Measurements from ENCODE around the gene CELF6. TPM values are rescaled to one million over a fixed set of nuclear protein-coding genes. Genes with fewer than 3 reads are reported as not detected.

CELF6 gene
- polyA plus RNA-seq (2012; rRNA removed), result 0.20 and 0.29 TPM in 2 replicates
- polyA plus RNA-seq (2012; cell fraction: cytosol; rRNA removed), result 0.12 and 0.14 TPM in 2 replicates
- polyA plus RNA-seq (2012; cell fraction: nucleus; rRNA removed), result 2.3 and 3.0 TPM in 2 replicates

GRCh38 chr15:72319985-72320671, at the start of gene CELF6:
TSS of gene CELF6 (minus strand) at chr15:72320157. CDS start at chr15:72319874, 283 bp downstream.
- no peaks in the 10 kb centered on the region for H3K79me2 ChIP-seq (ENCODE audit: insufficient read depth)
- POLR2A ChIA-PET, result interaction anchor here (0.6 to 1.3 kb wide), 4 partner anchors 18 to 89 kb away, joined by 3 to 6 read pairs (median 4); partner anchors contain the start of gene HEXA
- no peaks in the 10 kb centered on the region for H4K20me1 ChIP-seq (ENCODE audit: insufficient read depth)
- no peak within 1 kb of the TSS for H2AFZ ChIP-seq (ENCODE audit: low read depth)
- WGBS (ENCODE audit: low lambda C conversion rate), result under 1% methylated on average over 32 of the region's 58 CpGs
- peak within 1 kb of the TSS; percentile 55 to 58 for H3K4me3 ChIP-seq (ENCODE audit: low read depth in 2 of 2, low read length in 1 of 2)
- CTCF ChIA-PET, result interaction anchor here (1.2 to 1.3 kb wide), 2 partner anchors 7 to 33 kb away, joined by 3 read pairs; no protein-coding TSS in a partner anchor
- H3K27me3 ChIP-seq (ENCODE audit: insufficient read depth), result peaks cover 4% of the 10 kb centered on the region; the same call in 1 of the 2 replicates
- peak within 1 kb of the TSS; percentile 2; the same call in 1 of the 2 replicates for H3K9ac ChIP-seq
- DNase-seq, result peak; percentile 99
- H3K27ac ChIP-seq (ENCODE audit: low read depth in 2 of 2, low read length in 1 of 2), result peak within 1 kb of the TSS in 1 of 2 experiments; percentile 67; a peak in 2 of 4 replicates
- peaks cover 0 to 5% of the 10 kb centered on the region in 2 experiments for H3K36me3 ChIP-seq (replicated peaks in 1 of 2; ENCODE audit: control insufficient read depth in 1 of 2, insufficient read depth in 2 of 2, low read length in 1 of 2)
- peak within 1 kb of the TSS; percentile 74 for H3K4me2 ChIP-seq
- H3K4me1 ChIP-seq (ENCODE audit: control insufficient read depth in 1 of 2, insufficient read depth in 2 of 2, low read depth in 1 of 2, low read length in 1 of 2), result peaks cover 2 to 24% of the 10 kb centered on the region in 2 experiments; a peak in 1 of 4 replicates
- H3K9me2 ChIP-seq, result no peaks in the 10 kb centered on the region
- peaks cover 8% of the 10 kb centered on the region; the same call in 1 of the 2 replicates for H3K9me3 ChIP-seq
- H3F3A ChIP-seq (replicated peaks; ENCODE audit: insufficient read depth), result peaks cover 15% of the 10 kb centered on the region
- TF ChIP-seq MEF2A (IDR thresholded peaks at IDR 0.05; ENCODE audit: borderline replicate concordance, low read depth), result no peak
- TF ChIP-seq GABPA (IDR thresholded peaks at IDR 0.05; ENCODE audit: low read depth), result no peak
- TF ChIP-seq CTCF (IDR thresholded peaks at IDR 0.05), result no peak
- TF ChIP-seq NRF1 (IDR thresholded peaks at IDR 0.05; ENCODE audit: low read depth, low read length), result no peak
- TF ChIP-seq YY1 (IDR thresholded peaks at IDR 0.05; ENCODE audit: low read depth), result no peak
- TF ChIP-seq RFX5 (IDR thresholded peaks at IDR 0.05; ENCODE audit: low read length), result 0 out of 2 replicates have a peak, but pooled peaks have one; percentile 22
- TF ChIP-seq EZH2phosphoT487 (IDR thresholded peaks at IDR 0.05; ENCODE audit: borderline replicate concordance, low read depth), result no peak
- TF ChIP-seq TCF12 (IDR thresholded peaks at IDR 0.05), result no peak
- TF ChIP-seq, protein P1, sequence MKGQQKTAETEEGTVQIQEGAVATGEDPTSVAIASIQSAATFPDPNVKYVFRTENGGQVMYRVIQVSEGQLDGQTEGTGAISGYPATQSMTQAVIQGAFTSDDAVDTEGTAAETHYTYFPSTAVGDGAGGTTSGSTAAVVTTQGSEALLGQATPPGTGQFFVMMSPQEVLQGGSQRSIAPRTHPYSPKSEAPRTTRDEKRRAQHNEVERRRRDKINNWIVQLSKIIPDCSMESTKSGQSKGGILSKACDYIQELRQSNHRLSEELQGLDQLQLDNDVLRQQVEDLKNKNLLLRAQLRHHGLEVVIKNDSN (IDR thresholded peaks at IDR 0.05; ENCODE audit: borderline replicate concordance, low read depth), result no peak
- TF ChIP-seq JUND (IDR thresholded peaks at IDR 0.05), result no peak
- no peak for TF ChIP-seq SMC3 (IDR thresholded peaks at IDR 0.05; ENCODE audit: low read depth, low read length)
- no peak for TF ChIP-seq IRF3 (IDR thresholded peaks at IDR 0.05; ENCODE audit: low read depth, low read length)
- TF ChIP-seq PBX3 (IDR thresholded peaks at IDR 0.05), result 0 out of 2 replicates have a peak, but pooled peaks have one; percentile 12
- TF ChIP-seq SIN3A (IDR thresholded peaks at IDR 0.05; ENCODE audit: borderline replicate concordance, low read depth, low read length), result no peak
- no peak for TF ChIP-seq FOXM1 (IDR thresholded peaks at IDR 0.05; ENCODE audit: low read depth)
- peak; percentile 89 for TF ChIP-seq MXI1 (IDR thresholded peaks at IDR 0.05; ENCODE audit: low read depth, low read length)
- no peak for TF ChIP-seq RAD21 (IDR thresholded peaks at IDR 0.05; ENCODE audit: low read length)
- no peak for TF ChIP-seq NFIC (IDR thresholded peaks at IDR 0.05; ENCODE audit: borderline replicate concordance)
- no peak for TF ChIP-seq CHD2 (IDR thresholded peaks at IDR 0.05; ENCODE audit: low read length, partially characterized antibody)
- no peak for TF ChIP-seq ZBTB33 (IDR thresholded peaks at IDR 0.05; ENCODE audit: borderline replicate concordance, low read depth)
- TF ChIP-seq TAF1 (IDR thresholded peaks at IDR 0.05; ENCODE audit: borderline replicate concordance, low read depth, low read length), result no peak
- TF ChIP-seq FOXJ3 (CRISPR knock-in tag; IDR thresholded peaks at IDR 0.05), result no peak
- no peak for TF ChIP-seq RCOR1 (IDR thresholded peaks at IDR 0.05; ENCODE audit: low read length)
- TF ChIP-seq, protein P2, sequence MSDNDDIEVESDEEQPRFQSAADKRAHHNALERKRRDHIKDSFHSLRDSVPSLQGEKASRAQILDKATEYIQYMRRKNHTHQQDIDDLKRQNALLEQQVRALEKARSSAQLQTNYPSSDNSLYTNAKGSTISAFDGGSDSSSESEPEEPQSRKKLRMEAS (IDR thresholded peaks at IDR 0.05; ENCODE audit: low read depth), result peak; percentile 58; the same call in 1 of the 2 replicates
- TF ChIP-seq EP300 (IDR thresholded peaks at IDR 0.05; ENCODE audit: borderline replicate concordance in 1 of 2, low read depth in 1 of 2, low read length in 1 of 2), result no peak
- TF ChIP-seq GATA2 (CRISPR knock-in tag; IDR thresholded peaks at IDR 0.05), result no peak
